Measurements from ENCODE around the gene UCHL1.

DNA sequence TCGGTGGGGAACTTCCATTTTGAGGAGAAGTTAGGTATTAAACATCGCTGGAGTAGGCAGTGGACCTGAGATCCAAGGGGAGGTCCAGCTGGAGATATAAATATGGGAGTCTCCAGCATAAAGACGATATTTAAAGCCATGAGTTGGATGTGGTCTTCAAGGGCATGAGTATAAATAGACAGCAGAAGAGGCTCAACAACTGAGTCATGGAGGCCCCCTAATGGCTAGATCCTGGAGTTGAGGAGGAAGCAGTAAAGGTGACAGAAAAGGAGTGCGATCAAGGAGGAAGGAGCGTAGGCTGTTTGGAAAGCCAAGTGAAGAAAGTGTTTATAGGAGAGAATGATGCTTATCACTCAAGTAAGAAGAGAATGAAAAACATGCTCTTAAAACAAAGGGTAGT is 24.3 kb upstream of the UCHL1 start:
- TF ChIP-seq, protein P1, sequence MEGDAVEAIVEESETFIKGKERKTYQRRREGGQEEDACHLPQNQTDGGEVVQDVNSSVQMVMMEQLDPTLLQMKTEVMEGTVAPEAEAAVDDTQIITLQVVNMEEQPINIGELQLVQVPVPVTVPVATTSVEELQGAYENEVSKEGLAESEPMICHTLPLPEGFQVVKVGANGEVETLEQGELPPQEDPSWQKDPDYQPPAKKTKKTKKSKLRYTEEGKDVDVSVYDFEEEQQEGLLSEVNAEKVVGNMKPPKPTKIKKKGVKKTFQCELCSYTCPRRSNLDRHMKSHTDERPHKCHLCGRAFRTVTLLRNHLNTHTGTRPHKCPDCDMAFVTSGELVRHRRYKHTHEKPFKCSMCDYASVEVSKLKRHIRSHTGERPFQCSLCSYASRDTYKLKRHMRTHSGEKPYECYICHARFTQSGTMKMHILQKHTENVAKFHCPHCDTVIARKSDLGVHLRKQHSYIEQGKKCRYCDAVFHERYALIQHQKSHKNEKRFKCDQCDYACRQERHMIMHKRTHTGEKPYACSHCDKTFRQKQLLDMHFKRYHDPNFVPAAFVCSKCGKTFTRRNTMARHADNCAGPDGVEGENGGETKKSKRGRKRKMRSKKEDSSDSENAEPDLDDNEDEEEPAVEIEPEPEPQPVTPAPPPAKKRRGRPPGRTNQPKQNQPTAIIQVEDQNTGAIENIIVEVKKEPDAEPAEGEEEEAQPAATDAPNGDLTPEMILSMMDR (IDR thresholded peaks at IDR 0.05; ENCODE audit: poor library complexity): no peak
- TF ChIP-seq EZH2 (IDR thresholded peaks at IDR 0.05; ENCODE audit: borderline replicate concordance) (no peak), EZH2phosphoT487 (IDR thresholded peaks at IDR 0.05; ENCODE audit: low read depth, severe bottlenecking, unreplicated experiment) (no peak)

Data from hepatocyte (in vitro differentiated cells).